ENCODE measurements around the gene EFHD1.
"Not testable (repeated sequence)": the region's sequence is repeated elsewhere in the genome, so short reads cannot be mapped to it uniquely, and the experiment has no call there.

The EFHD1 gene

DNA sequence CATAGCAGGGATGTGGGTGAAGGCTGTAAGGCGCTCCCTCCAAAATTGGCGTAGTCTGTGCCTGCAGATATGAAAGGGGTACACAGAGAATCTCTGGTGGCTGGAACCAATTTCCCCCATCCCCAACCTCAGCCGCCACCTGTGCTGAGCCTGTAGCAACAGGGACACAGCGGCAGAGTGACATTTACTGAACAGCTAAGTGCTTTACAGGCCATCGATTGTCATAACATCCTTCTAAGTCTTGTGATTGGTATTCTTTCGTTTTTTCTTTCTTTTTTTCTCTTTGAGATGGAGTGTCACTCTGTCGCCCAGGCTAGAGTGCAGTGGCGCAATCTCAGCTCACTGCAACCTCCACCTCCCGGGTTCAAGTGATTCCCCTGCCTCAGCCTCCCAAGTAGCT lies 12.2 kb upstream of the EFHD1 start:
- no peak for DNase-seq (ENCODE audit: low read depth)

DNA sequence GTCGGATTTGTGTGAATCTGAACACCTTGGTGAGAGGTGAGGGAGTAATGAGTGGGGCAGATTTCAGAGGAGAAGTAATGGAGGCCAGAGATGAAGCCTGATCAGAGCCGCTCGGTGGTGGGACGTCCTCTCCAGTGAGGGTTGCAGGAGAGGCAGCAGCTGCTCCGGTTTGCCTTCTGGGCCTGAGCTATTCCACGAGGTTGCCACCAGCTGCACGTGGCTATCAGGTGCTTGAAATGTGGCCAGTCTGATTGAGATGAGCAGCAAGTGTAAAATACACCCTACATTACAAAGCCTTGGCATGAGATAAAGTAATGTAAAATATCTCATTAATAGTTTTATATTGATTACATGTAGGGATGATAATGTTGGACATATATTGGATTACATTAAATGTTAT lies 10.8 kb upstream of the EFHD1 start:
- DNase-seq (ENCODE audit: low read depth), result no peak

DNA sequence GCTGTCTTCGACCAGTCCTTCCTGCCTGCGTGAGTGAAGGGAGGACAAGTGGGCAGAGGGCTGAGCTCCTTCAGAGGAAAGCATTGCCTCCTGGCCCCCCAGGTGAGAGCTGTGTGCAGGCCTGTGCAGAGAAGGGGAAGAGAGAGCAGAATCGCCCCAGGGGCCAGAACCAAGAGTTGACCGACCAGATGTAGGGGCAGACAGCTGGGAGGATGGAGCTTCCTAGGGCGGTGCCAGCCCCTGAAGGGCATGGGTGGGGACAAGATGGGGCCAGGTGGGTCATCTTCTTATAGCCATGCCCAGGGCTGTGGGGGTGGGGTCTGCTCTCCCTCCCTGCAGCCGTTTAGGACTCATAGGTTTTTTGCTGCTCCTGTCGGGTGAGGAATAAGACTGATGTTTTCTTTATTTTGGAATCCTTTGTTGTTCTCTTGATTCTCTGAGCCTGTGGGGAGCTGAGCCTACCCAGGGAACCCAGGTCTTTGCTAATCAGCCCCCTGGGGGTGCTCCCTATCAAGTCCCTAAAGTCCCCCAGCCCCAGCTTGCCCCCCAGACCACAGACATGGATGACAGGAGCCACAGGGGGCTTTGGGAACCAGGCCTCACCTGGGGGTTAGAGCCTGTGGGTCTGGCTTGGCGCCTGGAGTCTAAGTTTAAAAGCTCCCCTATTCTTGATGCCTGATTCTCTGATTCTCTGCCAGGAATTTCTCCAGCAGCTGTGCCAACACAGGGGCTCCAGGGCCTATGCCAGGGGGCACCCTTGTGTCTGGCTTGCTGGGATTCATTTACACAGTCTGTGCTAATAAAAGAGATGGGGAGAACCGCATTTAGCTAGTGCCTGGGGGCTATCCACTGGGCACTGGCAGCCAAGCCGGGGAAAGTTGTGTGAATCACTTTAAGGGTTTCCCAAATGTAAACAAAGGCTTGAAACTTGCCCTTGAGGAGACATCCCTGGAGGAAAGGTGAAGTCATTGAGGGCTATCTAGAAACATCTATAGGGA lies 9.3 kb upstream of the EFHD1 start:
- DNase-seq (ENCODE audit: low read depth), result no peak

DNA sequence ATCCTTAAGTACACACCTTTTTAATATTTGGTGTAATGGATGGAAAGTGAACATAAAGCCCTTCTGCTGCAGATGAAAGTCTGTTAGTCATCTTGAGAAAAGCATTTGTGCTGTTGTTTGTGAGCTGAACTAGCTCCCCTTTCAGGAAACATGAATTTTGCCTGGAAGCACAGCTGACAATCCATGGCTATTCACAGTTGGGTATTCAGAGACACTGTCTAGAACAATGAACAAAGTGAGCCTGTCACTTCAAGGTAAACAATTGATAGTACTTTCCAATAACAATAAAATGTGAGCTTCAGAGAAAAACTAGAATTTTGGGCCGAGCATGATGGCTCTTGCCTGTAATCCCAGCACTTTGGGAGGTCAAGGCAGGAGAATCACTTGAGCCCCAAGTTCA lies 6.8 kb upstream of the EFHD1 start:
- no peak for DNase-seq (ENCODE audit: low read depth)

DNA sequence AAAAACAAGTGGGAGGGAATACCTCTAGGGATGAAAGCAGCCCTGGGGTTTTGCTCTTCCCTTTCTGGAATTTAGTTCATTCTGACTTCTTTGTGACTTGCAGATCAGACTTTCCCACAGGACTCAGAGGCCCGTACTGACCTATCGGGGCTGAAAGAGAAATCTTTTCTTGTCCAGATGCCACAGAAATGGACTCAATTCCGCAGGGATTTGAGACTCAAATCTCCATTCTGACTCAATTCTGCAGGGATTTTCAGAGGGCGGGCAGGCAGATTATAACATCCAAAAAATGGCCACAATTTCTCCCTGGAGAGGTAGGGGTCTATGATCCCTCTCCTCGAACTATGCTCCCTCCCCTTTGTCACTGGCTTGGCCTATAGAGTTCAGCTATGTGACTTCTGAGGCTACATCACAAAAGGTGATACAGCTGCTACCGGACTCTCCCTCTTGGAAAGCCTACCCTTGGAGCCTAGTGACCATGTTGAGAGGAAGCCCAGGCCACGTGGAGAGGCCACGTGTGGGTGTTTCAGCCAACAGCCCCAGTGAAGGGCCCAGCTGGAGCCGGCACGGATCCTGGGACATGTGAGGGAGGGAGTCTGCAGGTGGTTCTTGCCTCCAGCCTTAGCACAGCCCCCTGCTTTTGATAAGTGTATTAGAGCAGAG lies 4.8 kb upstream of the EFHD1 start:
- no peak for DNase-seq (ENCODE audit: low read depth)

DNA sequence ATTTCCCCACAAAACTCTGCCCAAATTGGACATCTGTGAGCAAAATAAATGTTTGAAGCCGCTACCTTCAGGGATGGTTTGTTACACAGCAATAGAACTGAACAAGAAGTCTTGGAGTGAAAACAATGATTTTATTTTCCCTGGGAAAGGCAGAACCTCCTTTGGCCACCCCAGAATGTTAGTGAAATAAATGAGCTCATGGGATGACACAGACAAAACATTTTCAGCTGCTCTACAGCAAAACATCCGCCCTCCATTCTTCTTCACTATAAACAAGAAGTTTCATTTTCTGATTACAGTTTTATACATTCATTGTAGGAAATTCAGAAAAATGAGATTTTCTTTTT lies 4.3 kb upstream of the EFHD1 start:
- no peak for DNase-seq (ENCODE audit: low read depth)

DNA sequence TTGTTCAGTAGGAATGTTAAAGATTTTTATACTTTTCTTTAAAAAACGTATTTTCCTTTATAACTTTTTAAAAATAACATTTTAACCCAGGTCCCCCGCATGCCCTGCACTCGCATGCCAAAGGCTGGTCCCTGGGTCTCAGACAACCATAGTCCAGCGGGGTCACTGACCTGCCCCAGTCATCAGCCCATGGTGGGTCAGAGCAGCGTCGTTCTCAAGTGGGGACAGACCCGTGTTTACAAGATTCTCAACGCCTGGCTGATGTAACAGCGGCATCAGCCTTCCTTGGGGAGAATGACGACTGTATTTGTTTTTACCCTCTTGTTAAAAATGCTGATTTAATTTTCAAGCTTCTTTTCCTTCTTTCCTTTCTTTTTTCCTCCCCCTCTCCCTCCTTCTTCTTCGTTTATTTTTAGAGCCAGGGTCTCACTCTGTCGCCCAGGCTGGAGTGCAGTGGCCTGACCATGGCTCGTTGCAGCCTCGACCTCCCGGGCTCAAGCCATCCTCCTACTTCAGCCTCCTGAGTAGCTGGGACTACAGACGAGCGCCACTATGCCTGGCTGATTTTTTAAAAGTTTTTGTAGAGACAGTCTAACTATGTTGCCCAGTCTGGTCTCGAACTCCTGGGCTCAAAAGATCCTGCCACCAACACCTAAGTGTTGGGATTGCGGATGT lies 1.0 kb upstream of the EFHD1 start:
- DNase-seq (ENCODE audit: low read depth), result no peak

DNA sequence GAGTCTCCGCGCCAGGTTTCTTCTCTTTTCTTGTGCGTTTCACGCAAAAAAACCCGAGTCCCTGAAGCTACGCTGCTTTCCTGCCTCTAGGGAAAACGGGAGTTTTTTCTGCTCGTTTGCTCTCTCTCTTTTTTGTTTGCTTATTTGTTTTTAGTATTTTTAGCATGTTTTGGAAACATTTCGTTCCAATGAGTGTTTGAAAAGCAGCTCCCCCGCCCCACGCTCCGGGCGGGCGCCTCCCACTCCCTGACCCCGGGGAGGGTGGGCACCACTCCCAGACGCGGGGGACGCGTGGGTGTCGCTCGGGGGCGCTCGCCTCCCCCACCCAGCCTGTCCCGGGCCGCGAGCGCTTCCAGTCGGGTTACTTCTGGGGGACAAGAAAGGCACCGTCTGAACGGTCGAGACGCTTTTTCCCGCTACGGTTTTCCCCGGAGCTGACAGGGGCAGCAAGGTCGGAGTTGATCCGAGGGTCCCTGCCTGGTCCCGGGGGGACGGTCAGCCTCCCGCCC lies 446 bp upstream of the EFHD1 start:
- no peak for DNase-seq (ENCODE audit: low read depth)

DNA sequence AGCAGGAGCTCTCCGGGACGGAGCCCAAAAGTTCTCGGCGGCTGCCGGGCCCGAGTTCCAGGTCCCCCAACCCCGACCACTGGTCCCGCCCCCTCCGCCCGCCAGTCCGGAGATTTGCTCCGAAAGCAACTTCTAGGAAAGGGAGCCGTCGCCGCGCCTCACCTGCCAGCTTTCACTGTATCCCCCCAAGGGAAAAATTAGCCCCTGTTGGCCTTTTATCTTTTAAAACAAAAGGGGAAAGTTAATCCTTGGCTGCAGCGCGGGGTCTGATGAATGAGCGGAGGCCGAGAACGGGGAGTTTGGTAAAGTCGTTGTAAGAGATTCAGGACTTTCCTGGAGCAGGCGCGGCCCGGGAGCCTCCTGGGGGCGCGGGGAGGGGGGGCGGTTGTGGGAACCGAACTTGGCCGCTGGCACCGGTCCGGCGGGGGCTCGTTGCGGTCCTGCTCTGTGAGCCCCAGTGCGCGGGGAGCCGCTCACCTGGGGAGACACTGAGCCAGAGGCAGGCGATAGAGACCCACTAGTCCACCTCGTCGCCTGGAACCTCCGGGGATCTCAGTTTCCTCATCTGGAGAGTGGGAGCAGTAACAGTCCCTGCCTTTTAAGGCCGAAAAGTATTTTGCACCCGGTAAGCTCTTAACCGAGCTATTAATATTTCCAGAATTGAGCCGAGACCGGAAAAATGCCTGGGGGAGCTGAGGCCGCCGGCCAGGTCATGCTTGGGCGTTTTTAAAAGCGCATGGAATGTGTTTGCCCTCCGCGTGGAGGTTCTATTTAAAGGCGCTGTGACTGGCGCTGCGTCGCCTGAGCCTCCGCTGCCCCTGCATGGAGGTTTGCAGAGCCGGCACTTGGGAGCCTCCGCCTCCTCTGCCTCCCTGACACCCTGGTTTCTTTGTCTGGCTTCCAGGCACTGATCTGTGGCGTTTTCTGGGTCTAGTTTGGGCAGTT lies 1.1 kb downstream of the EFHD1 start:
- DNase-seq (ENCODE audit: low read depth), result no peak

DNA sequence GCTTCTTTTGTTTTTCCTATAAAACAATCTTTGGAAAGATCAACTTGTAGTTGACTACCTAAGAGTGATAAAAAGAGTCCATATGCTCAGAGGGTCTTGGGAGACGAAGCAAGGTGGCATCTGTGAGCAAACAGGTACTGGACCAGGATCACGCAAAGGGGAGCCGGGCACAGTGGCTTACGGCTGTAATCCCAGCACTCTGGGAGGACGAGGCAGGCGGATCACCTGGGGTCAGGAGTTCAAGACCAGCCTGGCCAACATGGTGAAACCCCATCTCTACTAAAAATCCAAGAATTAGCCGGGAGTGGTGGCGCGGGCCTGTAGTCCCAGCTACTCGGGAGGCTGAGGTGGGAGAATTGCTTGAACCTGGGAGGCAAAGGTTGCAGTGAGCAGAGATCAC lies 2.0 kb downstream of the EFHD1 start:
- not testable (repeated sequence) for DNase-seq (ENCODE audit: low read depth)

DNA sequence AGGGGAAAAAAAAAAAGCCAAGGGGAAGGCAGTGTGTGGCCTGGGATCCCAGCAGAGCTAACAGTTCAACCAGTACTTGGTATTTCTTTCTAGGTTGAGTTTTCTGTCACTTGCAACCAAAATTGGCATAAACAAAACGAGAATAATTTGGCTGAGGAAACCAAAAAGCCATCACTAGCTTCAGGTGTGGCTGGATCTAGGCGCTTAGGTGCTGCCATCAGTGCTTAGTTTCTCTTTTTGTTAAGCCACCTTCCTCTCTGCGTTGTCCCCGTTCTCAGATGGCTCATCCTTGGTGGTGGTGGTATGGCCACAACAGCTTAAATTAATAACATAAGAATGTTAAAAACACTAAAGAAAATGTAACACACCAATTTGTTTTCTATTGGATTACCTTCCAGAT lies 2.4 kb downstream of the EFHD1 start:
- no peak for DNase-seq (ENCODE audit: low read depth)

DNA sequence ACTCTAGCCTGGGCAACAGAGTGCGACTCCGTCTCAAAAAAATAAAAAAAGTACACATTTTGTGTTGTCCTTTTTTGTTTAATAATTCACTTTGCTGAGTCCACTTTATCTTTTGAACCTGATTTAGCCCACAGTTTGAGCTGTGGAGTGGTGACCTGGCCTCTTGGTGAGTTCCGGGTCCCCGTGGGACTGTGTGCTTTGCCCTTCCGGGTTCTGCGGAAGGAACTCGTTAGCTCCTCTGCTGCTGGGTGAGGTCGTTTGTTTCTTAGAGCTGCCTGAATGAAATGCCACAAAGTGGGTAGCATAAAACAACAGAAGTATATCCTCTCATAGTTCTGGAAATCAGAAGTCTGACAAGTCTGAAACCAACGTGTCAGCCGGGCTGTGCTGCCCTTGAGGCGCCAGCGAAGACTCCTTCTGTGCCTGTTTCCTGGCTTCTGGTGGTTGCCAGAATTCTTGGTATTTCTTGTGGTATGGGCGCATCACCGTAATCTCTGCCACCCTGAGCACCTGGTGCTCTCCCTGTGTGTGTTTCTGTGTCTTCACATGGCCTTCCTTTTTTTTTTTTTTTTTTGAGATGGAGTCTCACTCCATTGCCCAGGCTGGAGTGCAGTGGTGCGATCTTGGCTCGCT lies 3.5 kb downstream of the EFHD1 start:
- no peak for DNase-seq (ENCODE audit: low read depth)

DNA sequence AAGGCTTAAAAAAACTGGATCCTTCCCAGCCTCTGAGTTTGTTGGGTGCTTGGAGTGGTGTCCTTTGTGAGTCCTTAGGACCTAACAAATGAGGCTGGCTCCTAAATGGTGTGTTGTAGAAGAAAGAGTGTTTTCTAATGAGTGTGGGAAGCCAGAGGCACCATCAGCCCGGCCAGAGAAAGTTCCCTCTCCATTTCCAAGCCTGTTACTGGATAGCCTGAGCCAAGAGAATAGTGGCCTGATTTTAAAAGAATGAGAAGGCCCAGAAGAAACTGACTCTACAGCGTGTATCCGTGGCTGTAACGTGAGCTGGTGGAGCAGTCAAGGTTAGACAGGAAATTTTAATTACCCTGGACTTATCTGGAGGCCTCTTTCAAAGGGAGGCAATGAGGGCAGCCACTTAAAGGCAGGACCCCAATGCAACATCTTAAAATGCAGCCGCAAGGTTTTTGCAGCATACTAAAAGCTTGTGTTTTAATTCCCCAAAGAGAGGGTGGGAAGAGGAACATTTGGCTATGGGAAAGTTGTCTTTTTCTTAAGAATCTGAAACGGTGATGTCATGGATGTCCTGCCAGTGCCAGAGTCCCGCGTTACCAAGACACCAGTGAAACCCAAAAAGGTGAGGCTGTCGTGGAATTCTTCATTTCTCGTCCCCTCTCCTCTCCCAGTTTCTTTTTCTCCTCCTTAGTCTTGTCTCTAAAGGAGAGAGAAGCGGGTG lies 4.6 kb downstream of the EFHD1 start:
- no peak for DNase-seq (ENCODE audit: low read depth)

DNA sequence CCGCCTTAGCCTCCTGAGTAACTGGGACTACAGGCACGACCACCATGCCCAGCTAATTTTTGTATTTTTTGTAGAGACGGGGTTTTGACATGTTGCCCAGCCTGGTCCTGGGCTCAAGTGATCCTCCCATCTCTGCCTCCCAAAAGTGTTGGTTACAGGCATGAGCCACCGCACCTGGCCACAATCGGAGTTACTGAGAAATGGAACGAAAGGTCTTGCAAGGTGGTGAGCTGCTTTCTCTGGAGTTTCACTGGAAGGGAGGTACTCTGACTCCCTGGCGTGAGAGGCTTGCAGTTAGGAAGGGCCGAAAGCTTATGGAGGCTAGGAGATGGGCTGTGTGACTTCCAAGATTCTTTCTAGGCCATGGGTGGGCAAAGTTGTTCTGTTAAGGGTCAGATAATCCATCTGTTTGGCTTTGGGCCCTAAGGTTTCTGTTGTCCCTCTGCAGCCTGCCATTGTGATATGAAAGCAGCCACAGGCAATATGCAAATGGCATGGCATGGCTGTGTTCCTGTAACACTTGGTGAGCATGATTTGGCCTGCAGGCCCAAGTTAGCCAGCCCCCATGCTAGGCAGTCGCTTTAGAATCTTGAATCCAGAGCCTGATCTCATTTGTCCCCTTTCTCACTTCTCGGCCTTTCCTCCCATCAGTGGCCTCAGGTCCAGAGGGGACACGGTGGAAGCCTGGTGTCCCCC lies 7.9 kb downstream of the EFHD1 start:
- DNase-seq (ENCODE audit: low read depth), result no peak

DNA sequence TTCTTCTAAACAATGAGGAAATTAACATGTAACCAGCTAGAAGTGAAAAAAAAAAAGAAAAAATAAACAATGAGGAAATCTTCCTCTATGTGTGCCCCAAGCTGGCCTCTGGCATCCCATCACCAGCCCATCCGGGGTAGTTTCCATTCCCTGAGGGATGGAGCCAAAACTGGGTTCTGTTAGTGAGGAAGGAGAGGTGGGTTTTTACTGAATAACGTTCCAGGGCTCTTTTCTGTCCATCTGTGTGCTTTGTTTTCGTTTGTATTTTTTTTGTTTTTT lies 9.7 kb downstream of the EFHD1 start:
- DNase-seq (ENCODE audit: low read depth), result no peak

DNA sequence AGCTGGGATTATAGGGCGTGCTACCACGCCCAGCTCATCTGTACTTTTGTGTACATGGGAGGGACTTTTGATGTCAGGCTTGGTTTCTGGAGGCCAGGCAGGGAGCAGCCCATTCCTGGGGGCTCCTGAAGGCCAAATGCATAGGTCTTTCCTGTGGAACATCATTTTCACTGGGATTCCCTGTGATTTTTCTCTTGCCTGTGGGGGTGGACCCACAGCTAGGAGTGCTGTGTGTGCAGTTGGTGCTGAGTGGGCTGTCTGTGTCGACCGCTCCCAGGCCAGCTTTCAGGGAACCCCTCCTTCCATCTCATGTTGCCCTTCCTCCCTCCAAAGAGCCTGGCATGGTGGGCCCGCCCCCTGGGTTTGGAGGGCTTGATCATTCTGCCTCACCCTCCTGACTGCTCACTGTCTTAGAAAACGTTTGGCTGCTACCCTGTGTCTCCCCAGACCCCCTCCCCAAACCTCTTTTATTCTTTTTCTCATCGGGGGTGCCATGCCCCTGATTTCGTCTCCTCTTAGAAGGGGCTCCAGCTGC lies 10.5 kb downstream of the EFHD1 start:
- no peak for DNase-seq (ENCODE audit: low read depth)

DNA sequence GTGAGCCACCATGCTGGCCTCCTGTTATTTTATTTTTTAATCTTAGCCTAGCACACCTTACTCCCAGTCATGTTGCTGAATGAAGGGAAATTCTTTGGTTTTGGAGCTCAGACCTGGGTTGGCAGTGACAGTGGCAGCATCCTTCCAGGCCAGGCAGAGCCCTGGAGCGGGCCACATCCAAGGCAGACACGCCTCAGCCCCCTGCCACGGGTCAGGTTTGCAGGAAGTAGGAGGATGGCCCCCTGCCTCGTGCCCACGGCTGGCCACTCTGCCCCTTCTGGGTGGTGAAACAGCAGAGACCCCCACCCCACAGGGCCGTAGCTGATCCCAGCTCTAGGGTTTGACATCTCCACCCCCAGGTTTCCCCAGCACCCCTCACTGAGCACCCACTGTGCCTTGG lies 11.7 kb downstream of the EFHD1 start:
- DNase-seq (ENCODE audit: low read depth), result no peak

DNA sequence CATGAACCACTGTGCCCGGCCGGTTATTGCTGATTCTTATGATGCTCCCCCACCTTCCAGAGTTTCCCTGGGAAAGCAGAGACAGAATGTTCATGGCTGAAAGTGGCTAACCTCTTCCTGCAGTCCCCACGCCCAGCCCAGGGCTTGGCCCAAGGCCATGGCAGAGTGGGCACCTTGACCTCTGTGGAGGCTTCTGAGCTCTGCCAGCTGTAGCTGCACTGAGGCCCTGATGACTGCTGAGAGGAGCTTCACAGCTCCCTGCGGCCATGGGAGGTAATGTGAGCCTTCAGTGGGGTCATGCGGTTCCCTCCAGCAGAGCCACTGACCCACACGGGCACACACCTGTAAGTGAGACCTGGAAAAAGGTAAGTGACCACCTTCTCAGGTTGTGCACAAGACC lies 13.3 kb downstream of the EFHD1 start:
- DNase-seq (ENCODE audit: low read depth), result no peak

DNA sequence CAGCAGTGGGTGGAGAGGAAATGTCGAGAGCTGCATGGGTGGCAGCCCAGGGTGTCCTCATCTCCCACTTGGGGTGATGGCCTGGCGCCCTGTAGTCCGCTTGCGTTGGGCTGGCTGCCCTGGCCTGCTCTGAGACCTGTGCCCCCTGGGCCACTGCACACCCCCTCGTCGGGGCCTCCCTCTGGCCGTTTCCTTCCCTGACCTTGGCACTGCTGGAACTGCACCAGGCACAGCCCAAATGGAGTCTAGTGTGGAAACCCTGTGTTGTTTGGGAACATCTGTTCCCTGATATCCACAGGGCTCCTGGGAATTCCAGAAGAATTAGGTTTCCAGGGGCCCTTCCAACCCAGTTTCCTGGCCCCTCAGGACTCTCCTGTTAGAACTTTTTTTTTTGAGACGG lies 13.9 kb downstream of the EFHD1 start:
- no peak for DNase-seq (ENCODE audit: low read depth)

DNA sequence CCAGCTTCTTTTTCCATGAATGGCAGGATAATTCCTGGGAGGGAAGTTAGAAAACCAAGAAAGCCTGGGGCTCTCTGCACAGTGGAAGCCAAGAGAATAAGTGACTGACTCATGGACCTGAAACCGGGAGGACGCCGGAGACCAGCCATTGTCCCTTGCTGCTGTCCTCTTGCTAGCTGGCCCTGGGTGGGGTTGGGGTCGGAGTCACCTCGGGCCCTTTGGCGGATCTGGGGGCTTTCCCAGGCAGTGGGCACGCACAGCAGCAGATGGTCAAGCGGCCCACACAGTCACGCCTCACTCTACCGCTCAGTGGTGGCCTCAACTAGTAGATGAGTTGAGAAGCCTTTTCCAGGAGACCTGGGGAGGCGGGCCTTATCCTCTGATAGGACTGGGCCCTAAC lies 15.6 kb downstream of the EFHD1 start:
- DNase-seq (ENCODE audit: low read depth), result no peak

Measured in stimulated activated CD8-positive, alpha-beta memory T cell treated with anti-CD3 and anti-CD28 coated beads, Interleukin-7, amount 100 ng/mL, for 24 hours (primary cell).